ENCODE results near the gene SLC10A2. TPM values are rescaled to one million over a fixed set of nuclear protein-coding genes. Genes with fewer than 3 reads are reported as not detected.
A peak's percentile ranks its signal among the peaks of the same experiment; 100 is the strongest.

SLC10A2 gene
- total RNA-seq, 2 experiments from 2014 or later = not detected

- intact Hi-C loops (cut with micrococcal nuclease; ENCODE audit: unreplicated experiment) = loop anchor here (2.0 kb wide), 1 partner anchor 24 kb away; no protein-coding TSS in a partner anchor
- DNase-seq (ENCODE audit: low spot score) = peak; percentile 66
- H3K4me3 ChIP-seq (ENCODE audit: low read depth, low read length, poor library complexity, severe bottlenecking) = peak overlapping the region; percentile 26
- no peaks in the 10 kb centered on the region for H4K20me1 ChIP-seq (ENCODE audit: insufficient read depth, low read length)
- POLR2A ChIA-PET = interaction anchor here (1.2 to 1.5 kb wide), 2 partner anchors 17 to 22 kb away, joined by 3 to 5 read pairs; no protein-coding TSS in a partner anchor
- BruUV-seq (replicated peaks) = no TSS peak
- TF ChIP-seq, protein P1, sequence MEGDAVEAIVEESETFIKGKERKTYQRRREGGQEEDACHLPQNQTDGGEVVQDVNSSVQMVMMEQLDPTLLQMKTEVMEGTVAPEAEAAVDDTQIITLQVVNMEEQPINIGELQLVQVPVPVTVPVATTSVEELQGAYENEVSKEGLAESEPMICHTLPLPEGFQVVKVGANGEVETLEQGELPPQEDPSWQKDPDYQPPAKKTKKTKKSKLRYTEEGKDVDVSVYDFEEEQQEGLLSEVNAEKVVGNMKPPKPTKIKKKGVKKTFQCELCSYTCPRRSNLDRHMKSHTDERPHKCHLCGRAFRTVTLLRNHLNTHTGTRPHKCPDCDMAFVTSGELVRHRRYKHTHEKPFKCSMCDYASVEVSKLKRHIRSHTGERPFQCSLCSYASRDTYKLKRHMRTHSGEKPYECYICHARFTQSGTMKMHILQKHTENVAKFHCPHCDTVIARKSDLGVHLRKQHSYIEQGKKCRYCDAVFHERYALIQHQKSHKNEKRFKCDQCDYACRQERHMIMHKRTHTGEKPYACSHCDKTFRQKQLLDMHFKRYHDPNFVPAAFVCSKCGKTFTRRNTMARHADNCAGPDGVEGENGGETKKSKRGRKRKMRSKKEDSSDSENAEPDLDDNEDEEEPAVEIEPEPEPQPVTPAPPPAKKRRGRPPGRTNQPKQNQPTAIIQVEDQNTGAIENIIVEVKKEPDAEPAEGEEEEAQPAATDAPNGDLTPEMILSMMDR (conservative IDR thresholded peaks at IDR 0.05; ENCODE audit: low read length) = no peak
- no peak for TF ChIP-seq EZH2phosphoT487 (IDR thresholded peaks at IDR 0.05; ENCODE audit: borderline replicate concordance, low read depth, low read length)
- peak overlapping the region; percentile 92 for H3K27ac ChIP-seq (ENCODE audit: low read depth, low read length, poor library complexity, severe bottlenecking)
- no peaks in the 10 kb centered on the region for H3K79me2 ChIP-seq (ENCODE audit: insufficient read depth, low read depth, low read length)
- peaks cover 37% of the 10 kb centered on the region for H3K4me1 ChIP-seq (ENCODE audit: insufficient read depth, low read length, poor library complexity, severe bottlenecking)
- H3K9me2 ChIP-seq (ENCODE audit: insufficient read depth, low read length) = no peaks in the 10 kb centered on the region
- H3K4me2 ChIP-seq (ENCODE audit: low read length) = peak overlapping the region; percentile 74
- H3K36me3 ChIP-seq (ENCODE audit: insufficient read depth, low read length) = peaks cover 23% of the 10 kb centered on the region
- CTCF ChIA-PET (ENCODE audit: unreplicated experiment) = interaction anchor here (0.6 to 0.8 kb wide), 2 partner anchors 15 to 252 kb away, joined by 3 read pairs; no protein-coding TSS in a partner anchor
- H3K9me3 ChIP-seq (ENCODE audit: low read length) = peaks cover 13% of the 10 kb centered on the region; the same call in 1 of the 2 replicates
- H2AFZ ChIP-seq (ENCODE audit: low read length) = peak overlapping the region; percentile 83; the same call in 1 of the 2 replicates
These were observed 59.4 kb downstream of the SLC10A2 start for GRCh38 chr13:103006641-103007426.

GRCh38 chr13:103004661-103005345 lies 61.4 kb downstream of the SLC10A2 start:
- intact Hi-C loops (cut with micrococcal nuclease; ENCODE audit: unreplicated experiment) = no loop called here
- Histone ChIP-seq H3K9me3 (ENCODE audit: low read length) (peaks cover 16% of the 10 kb centered on the region; the same call in 1 of the 2 replicates), H2AFZ (ENCODE audit: low read length) (0 out of 2 replicates have a peak overlapping the region, but pooled peaks have one; percentile 9), H3K36me3 (ENCODE audit: insufficient read depth, low read length) (peaks cover 27% of the 10 kb centered on the region), H3K4me3 (ENCODE audit: low read depth, low read length, poor library complexity, severe bottlenecking) (no peak overlapping the region), H3K4me1 (ENCODE audit: insufficient read depth, low read length, poor library complexity, severe bottlenecking) (peaks cover 53% of the 10 kb centered on the region), H3K79me2 (ENCODE audit: insufficient read depth, low read depth, low read length) (no peaks in the 10 kb centered on the region), H3K4me2 (ENCODE audit: low read length) (no peak overlapping the region), H3K9me2 (ENCODE audit: insufficient read depth, low read length) (no peaks in the 10 kb centered on the region), H4K20me1 (ENCODE audit: insufficient read depth, low read length) (no peaks in the 10 kb centered on the region), H3K27ac (ENCODE audit: low read depth, low read length, poor library complexity, severe bottlenecking) (no peak overlapping the region)
- no peak for DNase-seq (ENCODE audit: low spot score)
- POLR2A ChIA-PET = no interaction called here
- BruUV-seq (replicated peaks) = no TSS peak
- TF ChIP-seq, protein P1 (conservative IDR thresholded peaks at IDR 0.05; ENCODE audit: low read length) = no peak
- TF ChIP-seq EZH2phosphoT487 (IDR thresholded peaks at IDR 0.05; ENCODE audit: borderline replicate concordance, low read depth, low read length) = no peak
- CTCF ChIA-PET (ENCODE audit: unreplicated experiment) = no interaction called here

All from OCI-LY7 (cell line).